HG02759 (cell line): ENCODE measurements around the gene AGRN.
A peak's percentile ranks its signal among the peaks of the same experiment; 100 is the strongest.

Experiments
- ATAC-seq: cut with Tn5 transposase; IDR thresholded peaks from one replicate; pipeline ENCODE4 v1.9.1; 2021; ENCODE audit warnings: mild to moderate bottlenecking, moderate library complexity; ENCODE audit not compliant: unreplicated experiment

The AGRN gene

DNA sequence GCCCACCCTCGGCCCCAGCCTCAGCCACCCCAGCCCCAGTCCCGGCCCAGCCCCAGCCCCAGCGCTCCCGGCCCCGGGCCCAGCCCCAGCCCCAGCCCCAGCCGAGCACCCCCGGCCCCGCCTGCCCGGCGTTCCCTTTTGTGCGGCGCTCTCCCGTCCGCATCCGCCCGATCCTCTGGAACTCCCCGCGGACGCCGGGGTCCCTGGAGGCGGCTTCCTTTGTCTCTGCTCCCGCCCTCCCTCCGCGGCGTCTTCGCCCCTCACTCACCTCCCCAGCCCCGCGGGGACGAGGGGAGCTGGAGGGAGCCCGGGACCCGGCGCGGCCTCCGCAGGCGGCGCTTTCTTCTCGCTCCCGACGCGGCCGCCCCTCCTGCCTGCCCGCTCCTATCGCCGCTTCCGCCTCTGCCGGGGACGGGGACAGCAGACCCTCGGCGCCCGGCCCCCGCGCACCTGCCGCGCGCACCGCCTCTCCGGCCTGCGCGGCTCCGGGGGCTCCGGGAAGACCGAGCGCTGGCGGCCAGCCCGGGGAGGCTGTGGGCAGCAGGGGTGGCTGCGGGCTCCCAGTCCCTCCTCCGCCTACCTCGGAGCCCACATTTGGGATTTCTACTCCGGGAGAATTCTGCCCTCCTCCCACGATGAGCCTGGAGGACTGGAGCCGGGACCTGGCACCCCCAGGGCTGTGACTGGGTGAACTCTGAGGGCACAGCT is 14.0 kb downstream of the AGRN start:
- no peak for ATAC-seq

DNA sequence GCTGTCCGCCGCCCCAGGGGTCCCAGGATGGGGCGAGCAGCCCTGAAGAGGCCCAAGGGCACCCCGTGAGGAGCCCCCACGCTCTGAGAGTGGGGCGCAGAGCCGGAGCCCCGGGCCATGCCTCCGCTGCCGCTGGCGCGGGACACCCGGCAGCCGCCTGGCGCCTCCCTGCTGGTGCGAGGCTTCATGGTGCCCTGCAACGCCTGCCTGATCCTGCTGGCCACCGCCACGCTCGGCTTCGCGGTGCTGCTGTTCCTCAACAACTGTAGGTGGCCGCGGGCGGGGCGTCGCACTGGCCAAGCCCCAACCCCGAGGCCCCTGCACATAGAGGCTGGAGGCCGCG is 14.5 kb downstream of the AGRN start:
- ATAC-seq = no peak

DNA sequence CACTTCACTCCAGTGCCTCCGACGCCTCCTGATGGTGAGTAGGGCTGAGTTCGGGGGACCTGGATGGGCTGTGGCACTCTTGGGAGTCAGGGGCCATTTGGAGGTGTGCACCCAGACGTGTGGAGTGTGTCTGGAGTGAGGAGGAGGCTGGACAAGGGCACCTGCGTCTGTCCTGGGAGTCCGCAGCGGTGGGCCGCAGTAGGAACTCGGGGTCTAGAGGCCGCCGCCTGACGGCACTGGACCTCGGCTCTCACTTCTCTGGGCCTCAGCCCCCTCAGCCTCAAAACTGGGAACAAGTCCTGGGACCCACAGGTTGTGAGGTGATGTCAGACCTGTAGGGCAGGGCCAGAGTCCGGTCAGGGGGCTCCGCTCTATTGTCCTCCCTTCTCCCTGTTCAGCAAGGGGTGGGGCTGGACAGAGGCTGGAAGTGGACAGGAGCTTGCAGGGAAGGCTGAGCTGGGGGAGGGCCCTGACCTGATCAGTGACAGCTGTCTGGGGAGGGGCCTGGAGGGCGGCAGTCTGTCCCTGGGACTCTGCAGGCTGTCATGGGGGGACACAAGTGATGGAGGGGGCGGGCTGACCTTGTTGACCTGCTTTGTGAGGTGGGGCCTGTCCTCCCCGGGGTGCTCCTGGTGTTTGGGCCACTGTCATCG is 15.5 kb downstream of the AGRN start:
- ATAC-seq = no peak

DNA sequence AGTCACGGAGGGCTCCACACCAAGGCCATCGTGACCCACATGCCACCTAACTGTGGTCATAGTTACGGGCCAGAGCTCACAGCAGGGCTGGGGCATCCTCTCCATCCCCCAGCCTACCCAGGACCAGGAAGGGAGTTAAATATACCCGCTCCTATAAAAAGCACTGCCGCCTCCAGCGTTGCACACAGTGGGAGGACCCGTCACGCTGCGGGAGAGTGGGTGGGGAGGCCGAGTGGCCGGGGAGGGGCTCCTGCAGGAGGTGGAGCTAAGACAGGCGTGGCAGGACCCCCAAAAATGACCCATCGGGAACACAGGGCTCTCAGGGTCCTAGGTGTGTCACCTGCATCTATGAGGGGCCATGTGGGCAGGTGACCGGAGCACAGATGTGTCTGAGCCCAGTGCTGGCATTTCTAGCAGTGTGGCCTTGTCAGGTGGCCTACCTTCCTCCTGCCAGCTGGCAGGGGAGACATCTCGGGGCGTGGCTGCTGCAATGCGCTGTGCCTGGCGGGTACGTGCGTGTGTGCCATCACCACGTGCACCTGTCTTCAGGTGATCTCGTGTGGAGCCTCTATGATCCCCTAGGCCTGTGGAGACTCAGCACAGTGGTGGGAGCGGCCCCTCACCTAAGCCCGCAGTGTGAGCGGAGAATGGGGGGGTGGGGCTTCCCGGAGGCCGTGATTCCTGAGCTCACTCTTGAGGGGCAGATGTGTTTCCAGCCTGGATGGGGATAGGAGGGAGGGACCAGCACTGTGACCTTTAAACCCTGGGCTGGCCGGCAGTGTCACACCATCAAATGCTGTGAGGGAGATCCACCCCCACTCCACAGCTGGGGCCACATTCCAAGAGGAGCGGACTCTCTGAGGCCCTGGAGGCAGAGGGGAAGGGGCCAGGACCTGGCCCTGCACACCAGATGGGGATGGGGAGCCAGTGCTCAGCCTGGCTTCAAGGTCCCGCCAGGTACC is 17.7 kb downstream of the AGRN start:
- no peak for ATAC-seq

DNA sequence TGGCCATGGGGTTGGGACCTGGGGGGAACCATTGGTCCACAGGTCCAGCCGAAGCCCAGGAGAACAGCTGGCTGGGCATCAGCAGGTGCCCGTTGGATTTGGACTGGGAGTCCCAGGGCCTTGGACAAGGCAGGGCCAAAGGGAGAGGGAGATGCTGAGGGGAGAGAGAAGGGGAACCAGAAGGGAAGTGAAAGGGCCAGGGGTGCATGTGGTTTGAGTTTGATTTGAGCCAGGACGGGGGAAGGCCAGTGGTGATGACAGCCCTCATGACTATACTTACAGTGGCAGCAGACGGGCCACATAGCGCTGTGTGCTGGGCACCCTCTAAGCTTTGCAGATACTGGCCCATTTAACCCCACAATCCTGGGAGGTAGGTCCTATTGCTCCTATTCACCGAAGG is 18.8 kb downstream of the AGRN start:
- ATAC-seq = peak; percentile 52

DNA sequence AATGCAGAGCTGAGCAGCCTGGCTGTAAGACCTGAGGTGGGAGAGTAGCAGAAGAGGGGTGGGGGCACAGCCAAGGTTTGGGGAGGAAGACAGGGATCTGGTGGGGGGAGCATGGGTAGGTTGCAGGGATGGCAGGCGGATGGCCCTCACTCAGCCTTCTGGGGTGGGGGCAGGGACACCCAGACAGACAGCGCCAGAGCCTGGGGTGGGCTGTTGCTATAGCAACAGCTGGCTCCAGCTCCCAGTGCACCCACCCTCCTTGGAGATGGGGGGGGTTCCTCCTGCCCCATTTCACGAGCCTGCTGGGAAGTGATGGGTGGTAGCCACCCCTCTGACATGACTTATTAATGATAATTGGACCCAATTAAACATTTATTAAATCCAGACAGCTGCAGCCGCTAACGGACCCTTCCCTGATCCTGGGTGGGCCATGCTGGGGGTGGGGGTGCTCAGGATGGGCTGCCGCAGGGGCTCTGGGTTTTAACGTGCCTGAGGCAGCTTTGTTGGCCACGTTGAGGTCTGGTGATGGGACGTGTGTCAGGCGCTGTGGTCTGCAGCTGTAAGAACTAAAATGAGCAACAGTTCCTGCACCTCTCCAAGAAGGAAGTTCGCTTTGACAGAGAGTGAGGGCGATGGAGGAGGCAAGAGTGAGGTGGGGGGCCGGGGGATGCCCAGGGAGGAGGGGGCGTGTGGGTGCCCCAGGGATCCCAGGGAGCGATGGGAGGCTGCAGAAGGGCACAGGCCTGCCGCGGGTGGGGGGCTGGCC is 19.4 kb downstream of the AGRN start:
- no peak for ATAC-seq

DNA sequence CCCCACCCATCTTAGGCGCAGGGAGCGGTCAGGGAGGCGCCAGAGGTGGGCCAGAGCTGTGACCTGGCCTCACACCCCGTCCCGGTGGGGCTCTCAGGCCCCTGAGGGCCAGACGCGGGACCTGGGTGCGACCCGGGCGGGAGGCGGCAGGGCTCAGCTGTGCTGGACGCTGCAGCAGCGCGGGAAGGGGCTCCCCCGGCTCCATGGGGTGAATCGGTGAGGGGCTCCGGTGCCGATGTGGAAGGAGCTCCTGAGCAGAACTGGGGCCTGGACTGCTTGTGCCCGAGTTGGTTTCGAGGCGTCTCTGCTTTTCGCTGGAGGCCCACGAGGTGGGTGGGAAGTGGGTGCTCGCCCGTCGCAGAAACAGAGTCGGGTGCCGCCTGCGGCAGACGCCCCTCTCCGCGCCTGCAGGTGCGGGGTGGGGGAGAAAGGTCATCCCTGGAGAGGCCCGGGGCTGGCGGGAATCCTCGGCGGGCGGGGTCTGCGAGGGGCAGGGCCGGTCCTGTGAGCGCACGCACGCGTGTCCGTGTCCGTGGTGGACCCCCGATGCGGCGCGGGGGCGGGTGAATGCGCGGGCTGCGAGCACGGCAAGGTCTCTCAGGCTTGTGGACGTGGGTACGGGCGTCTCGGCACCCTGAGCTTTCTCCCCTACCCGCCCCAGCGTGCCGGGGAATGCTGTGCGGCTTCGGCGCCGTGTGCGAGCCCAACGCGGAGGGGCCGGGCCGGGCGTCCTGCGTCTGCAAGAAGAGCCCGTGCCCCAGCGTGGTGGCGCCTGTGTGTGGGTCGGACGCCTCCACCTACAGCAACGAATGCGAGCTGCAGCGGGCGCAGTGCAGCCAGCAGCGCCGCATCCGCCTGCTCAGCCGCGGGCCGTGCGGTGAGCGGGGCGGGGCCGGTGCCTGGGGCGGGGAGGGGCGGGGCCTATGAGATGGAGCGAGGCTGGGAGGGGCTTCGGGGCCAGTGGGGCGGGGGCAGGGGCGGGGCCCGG is 20.4 kb downstream of the AGRN start:
- ATAC-seq = peak; percentile 44

DNA sequence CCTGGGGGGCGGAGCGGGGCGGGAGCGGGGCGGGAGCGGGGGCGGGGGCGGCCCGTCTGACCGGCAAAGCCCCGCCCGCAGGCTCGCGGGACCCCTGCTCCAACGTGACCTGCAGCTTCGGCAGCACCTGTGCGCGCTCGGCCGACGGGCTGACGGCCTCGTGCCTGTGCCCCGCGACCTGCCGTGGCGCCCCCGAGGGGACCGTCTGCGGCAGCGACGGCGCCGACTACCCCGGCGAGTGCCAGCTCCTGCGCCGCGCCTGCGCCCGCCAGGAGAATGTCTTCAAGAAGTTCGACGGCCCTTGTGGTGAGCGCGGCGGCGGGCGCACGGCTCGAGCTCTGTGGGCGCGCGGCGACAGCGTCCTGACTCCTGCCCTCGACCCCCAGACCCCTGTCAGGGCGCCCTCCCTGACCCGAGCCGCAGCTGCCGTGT is 21.2 kb downstream of the AGRN start:
- ATAC-seq = peak; percentile 7

GRCh38 chr1:1041873-1042272 is 22.0 kb downstream of the AGRN start:
- ATAC-seq = no peak

DNA sequence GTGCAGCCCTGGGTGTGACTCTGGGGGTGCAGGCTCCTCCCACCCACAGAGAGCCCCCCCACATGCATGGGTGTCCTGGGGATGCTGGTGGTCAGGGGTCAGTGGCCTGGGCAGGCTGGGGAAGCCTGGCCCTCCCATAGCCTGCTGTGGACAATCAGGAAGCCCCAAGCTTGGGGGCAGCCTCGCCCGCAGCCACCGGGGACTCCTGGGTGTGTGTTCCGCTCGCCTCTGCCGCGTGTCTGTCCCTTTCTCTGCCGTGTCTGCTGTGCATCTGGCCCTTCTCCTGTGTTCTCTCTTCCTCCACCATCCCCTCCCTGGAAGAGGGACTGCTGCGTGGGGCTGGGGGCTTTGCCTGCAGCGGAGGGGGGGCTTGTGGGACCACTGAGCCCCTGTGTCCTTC is 22.9 kb downstream of the AGRN start:
- no peak for ATAC-seq

GRCh38 chr1:1043411-1043810 is 23.5 kb downstream of the AGRN start:
- ATAC-seq = no peak

GRCh38 chr1:1043921-1044320 is 24.0 kb downstream of the AGRN start:
- ATAC-seq = no peak

GRCh38 chr1:1044455-1045078 is 24.6 kb downstream of the AGRN start:
- no peak for ATAC-seq

GRCh38 chr1:1045129-1045528 is 25.2 kb downstream of the AGRN start:
- no peak for ATAC-seq

- ATAC-seq = no peak
These were observed 26.3 kb downstream of the AGRN start for GRCh38 chr1:1046243-1046642.

- ATAC-seq = no peak
These were observed 26.8 kb downstream of the AGRN start for GRCh38 chr1:1046767-1047166.

GRCh38 chr1:1047407-1047806 is 27.5 kb downstream of the AGRN start:
- ATAC-seq = no peak

DNA sequence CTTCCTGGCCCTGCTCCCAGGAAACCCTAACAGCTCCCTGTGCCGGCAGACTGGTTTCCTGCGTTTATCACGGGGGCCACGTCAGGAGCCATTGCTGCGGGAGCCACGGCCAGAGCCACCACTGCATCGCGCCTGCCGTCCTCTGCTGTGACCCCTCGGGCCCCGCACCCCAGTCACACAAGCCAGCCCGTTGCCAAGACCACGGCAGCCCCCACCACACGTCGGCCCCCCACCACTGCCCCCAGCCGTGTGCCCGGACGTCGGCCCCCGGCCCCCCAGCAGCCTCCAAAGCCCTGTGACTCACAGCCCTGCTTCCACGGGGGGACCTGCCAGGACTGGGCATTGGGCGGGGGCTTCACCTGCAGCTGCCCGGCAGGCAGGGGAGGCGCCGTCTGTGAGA is 28.0 kb downstream of the AGRN start:
- ATAC-seq = no peak

DNA sequence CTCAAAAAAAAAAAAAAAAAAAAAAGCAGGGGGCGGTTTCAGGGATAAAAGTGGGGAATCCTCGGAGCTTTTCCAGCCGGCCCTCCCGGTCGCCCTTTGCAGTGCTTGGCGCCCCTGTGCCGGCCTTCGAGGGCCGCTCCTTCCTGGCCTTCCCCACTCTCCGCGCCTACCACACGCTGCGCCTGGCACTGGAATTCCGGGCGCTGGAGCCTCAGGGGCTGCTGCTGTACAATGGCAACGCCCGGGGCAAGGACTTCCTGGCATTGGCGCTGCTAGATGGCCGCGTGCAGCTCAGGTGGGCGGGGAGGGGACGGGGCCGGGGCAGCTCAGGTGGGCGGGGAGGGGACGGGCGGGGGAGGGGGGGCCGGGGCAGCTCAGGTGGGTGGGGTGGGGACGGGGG is 28.8 kb downstream of the AGRN start:
- no peak for ATAC-seq
